ENCODE measurements around the gene NEK4. TPM values are rescaled to one million over a fixed set of nuclear protein-coding genes. Genes with fewer than 3 reads are reported as not detected.

NEK4 gene
- total and polyA plus RNA-seq, 4 donors: 5.4 to 28.7 (median 15.4) TPM

DNA sequence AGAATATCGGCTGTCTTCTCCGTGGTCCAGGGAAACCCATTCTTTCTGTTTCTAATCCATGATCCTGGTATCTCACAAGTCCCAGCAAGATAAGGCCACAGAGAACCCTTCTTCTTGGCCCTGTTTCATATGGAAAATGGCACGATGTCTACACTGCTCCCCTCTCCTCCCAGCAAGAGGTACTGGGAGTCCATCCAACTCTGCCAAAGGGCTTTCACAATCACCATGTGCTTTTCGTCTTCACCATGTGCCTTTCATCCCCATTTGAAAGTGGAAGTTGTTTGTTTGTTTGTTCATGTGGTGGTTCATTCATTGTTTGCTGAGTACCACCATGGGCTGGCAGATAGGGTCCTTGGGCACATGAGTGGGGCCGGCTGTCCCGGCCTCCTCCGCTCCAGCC is 29.3 kb upstream of the NEK4 start:
- H3K4me1 ChIP-seq (ENCODE audit: control insufficient read depth in 4 of 4, insufficient read depth in 4 of 4, low read length in 3 of 4): peaks cover 21 to 51% (median 44%) of the 10 kb centered on the region in 4 donors
- TF ChIP-seq EGR1 (IDR thresholded peaks at IDR 0.05; ENCODE audit: low read depth in 2 of 2) (peak in 1 of 2 donors; percentile 15), RXRA (IDR thresholded peaks at IDR 0.05) (peak; percentile 55 to 74), TAF1 (conservative IDR thresholded peaks at IDR 0.05) (no peak), HNF4G (IDR thresholded peaks at IDR 0.05) (no peak), FOXA2 (IDR thresholded peaks at IDR 0.05) (no peak), RAD21 (IDR thresholded peaks at IDR 0.05) (no peak), NR2F2 (IDR thresholded peaks at IDR 0.05) (no peak), GABPA (IDR thresholded peaks at IDR 0.05 in 1 of 2, conservative IDR thresholded peaks at IDR 0.05 in 1 of 2) (no peak), FOXA1 (IDR thresholded peaks at IDR 0.05) (no peak), HNF4A (conservative IDR thresholded peaks at IDR 0.05) (peak; percentile 8 to 35), JUND (IDR thresholded peaks at IDR 0.05) (no peak), YY1 (IDR thresholded peaks at IDR 0.05) (peak; percentile 35), SP1 (IDR thresholded peaks at IDR 0.05) (no peak)
- TF ChIP-seq, protein P1, sequence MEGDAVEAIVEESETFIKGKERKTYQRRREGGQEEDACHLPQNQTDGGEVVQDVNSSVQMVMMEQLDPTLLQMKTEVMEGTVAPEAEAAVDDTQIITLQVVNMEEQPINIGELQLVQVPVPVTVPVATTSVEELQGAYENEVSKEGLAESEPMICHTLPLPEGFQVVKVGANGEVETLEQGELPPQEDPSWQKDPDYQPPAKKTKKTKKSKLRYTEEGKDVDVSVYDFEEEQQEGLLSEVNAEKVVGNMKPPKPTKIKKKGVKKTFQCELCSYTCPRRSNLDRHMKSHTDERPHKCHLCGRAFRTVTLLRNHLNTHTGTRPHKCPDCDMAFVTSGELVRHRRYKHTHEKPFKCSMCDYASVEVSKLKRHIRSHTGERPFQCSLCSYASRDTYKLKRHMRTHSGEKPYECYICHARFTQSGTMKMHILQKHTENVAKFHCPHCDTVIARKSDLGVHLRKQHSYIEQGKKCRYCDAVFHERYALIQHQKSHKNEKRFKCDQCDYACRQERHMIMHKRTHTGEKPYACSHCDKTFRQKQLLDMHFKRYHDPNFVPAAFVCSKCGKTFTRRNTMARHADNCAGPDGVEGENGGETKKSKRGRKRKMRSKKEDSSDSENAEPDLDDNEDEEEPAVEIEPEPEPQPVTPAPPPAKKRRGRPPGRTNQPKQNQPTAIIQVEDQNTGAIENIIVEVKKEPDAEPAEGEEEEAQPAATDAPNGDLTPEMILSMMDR (IDR thresholded peaks at IDR 0.05; ENCODE audit: low read depth, low read length, missing input control): no peak
- TF ChIP-seq, protein P2, sequence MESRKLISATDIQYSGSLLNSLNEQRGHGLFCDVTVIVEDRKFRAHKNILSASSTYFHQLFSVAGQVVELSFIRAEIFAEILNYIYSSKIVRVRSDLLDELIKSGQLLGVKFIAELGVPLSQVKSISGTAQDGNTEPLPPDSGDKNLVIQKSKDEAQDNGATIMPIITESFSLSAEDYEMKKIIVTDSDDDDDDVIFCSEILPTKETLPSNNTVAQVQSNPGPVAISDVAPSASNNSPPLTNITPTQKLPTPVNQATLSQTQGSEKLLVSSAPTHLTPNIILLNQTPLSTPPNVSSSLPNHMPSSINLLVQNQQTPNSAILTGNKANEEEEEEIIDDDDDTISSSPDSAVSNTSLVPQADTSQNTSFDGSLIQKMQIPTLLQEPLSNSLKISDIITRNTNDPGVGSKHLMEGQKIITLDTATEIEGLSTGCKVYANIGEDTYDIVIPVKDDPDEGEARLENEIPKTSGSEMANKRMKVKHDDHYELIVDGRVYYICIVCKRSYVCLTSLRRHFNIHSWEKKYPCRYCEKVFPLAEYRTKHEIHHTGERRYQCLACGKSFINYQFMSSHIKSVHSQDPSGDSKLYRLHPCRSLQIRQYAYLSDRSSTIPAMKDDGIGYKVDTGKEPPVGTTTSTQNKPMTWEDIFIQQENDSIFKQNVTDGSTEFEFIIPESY (IDR thresholded peaks at IDR 0.05): no peak
- TF ChIP-seq, protein P3, sequence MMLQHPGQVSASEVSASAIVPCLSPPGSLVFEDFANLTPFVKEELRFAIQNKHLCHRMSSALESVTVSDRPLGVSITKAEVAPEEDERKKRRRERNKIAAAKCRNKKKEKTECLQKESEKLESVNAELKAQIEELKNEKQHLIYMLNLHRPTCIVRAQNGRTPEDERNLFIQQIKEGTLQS (IDR thresholded peaks at IDR 0.05): no peak
- TF ChIP-seq, protein P4, sequence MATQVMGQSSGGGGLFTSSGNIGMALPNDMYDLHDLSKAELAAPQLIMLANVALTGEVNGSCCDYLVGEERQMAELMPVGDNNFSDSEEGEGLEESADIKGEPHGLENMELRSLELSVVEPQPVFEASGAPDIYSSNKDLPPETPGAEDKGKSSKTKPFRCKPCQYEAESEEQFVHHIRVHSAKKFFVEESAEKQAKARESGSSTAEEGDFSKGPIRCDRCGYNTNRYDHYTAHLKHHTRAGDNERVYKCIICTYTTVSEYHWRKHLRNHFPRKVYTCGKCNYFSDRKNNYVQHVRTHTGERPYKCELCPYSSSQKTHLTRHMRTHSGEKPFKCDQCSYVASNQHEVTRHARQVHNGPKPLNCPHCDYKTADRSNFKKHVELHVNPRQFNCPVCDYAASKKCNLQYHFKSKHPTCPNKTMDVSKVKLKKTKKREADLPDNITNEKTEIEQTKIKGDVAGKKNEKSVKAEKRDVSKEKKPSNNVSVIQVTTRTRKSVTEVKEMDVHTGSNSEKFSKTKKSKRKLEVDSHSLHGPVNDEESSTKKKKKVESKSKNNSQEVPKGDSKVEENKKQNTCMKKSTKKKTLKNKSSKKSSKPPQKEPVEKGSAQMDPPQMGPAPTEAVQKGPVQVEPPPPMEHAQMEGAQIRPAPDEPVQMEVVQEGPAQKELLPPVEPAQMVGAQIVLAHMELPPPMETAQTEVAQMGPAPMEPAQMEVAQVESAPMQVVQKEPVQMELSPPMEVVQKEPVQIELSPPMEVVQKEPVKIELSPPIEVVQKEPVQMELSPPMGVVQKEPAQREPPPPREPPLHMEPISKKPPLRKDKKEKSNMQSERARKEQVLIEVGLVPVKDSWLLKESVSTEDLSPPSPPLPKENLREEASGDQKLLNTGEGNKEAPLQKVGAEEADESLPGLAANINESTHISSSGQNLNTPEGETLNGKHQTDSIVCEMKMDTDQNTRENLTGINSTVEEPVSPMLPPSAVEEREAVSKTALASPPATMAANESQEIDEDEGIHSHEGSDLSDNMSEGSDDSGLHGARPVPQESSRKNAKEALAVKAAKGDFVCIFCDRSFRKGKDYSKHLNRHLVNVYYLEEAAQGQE (IDR thresholded peaks at IDR 0.05): no peak
- TF ChIP-seq, protein P5, sequence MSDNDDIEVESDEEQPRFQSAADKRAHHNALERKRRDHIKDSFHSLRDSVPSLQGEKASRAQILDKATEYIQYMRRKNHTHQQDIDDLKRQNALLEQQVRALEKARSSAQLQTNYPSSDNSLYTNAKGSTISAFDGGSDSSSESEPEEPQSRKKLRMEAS (IDR thresholded peaks at IDR 0.05): peak; percentile 97
- peak overlapping the region; percentile 36 to 50 for H3K27ac ChIP-seq (ENCODE audit: low read depth in 1 of 2, low read length in 2 of 2)
- H3K9me3 ChIP-seq (ENCODE audit: control insufficient read depth in 4 of 4, low read length in 3 of 4): no peaks in the 10 kb centered on the region
- no peak overlapping the region for H3K4me3 ChIP-seq (ENCODE audit: low read depth in 1 of 3, low read length in 3 of 3)
- H3K27me3 ChIP-seq (ENCODE audit: control insufficient read depth in 4 of 4, insufficient read depth in 4 of 4, low read length in 3 of 4): no peaks in the 10 kb centered on the region
- WGBS: 75% methylated on average over 7 of the region's 7 CpGs
- peaks cover 23 to 79% (median 68%) of the 10 kb centered on the region in 4 donors for H3K36me3 ChIP-seq (ENCODE audit: control insufficient read depth in 4 of 4, insufficient read depth in 3 of 4, low read depth in 1 of 4, low read length in 3 of 4)
- no peak overlapping the region for H3K9ac ChIP-seq (ENCODE audit: low read depth in 1 of 2, low read length in 2 of 2)
- no peak for DNase-seq (ENCODE audit: low spot score)
